GM21825 (cell line): ENCODE results near the gene RNF227.
A peak's percentile ranks its signal among the peaks of the same experiment; 100 is the strongest.

ENCODE experiments used
- ATAC-seq: cut with Tn5 transposase; IDR thresholded peaks from one replicate; pipeline ENCODE4 v1.9.1; 2021; ENCODE audit warnings: mild to moderate bottlenecking, moderate library complexity; ENCODE audit not compliant: unreplicated experiment

The RNF227 gene

DNA sequence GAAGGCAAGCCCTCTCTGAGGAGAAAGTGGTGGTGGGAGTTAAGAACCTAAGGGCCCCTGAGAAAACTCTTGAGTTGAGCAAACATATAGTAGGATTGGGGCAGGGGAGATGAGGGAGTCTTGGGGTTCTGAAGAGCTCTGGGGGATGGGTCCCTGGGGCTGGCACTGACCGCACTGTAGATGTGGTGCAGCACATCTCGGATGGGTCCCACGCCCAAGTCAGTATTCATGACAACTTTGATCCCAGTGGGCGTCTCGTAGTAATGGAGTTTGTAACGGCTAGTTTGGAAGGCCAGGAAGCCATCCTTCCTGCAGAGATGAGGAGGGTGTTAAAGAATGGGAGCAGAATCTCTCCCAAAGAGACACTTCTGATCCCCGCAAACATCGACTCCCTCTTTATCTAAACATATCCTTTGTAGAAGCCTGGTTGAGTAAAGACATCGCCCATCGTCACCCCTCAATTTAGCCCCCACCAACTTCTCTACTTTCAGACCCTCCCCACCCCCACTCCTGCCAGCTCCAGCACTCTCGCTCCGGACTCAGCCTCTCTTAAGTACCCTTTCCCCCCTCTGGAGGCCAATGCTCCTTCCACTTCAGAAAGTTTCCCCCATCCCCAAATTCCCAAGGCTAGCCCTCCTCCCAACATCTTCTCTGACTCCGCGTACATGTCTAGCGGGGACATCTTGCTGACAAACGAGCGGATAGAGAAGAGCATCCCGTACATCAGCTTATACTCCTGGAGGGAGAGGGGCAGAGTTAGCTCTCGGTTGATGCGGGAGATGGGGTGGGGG lies 14.9 kb upstream of the RNF227 start:
- ATAC-seq, result no peak

DNA sequence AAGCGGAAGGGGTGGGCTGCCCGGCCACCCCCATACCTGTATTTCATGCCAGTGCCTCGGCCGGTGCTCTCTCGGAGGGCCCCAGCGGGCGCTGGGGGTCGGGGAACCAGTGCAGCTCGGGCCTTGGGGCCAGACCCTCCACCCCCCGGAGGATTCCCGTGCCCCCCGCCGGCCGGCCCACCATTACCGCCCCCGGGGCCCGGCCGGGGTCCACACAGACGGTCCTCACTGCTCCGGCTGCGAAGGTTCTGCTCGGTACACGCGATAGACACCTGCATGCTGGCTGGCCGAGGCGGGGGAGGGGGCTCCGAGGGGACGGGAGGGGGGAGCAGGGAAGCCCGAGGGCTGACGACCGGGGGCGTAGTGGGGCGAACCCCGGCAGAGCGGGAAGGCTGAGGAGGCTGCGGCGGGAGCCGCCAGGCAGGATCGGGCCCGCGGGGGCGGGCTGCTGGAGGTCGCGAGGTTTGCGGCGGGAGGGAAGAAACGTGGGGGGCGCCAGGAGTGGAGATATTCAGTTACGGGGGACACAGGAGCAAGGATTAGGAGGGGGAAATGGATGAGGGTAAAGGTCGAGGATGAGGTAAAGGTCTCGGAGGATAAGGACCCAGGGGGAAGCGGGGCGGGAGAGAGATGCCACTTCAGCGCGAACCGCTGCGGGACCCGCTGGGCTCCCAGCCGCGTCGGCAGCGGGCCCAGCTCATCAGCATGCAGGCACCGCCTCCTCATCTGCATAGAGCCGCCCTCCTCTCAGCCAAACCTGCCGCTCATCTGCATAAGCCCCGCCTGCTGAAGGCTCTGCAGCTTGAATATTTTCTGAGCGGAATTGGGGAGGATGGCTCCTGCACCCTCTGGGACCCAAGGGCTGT lies 13.3 kb upstream of the RNF227 start, which contains the start of gene KCNAB3:
KCNAB3 (minus strand) TSS at position 699 of the 866 bp plus-strand sequence; CDS start at position 278, 421 bp downstream.
- no peak for ATAC-seq

- ATAC-seq, result no peak
These were observed 11.5 kb upstream of the RNF227 start for GRCh38 chr17:7927596-7927995.

DNA sequence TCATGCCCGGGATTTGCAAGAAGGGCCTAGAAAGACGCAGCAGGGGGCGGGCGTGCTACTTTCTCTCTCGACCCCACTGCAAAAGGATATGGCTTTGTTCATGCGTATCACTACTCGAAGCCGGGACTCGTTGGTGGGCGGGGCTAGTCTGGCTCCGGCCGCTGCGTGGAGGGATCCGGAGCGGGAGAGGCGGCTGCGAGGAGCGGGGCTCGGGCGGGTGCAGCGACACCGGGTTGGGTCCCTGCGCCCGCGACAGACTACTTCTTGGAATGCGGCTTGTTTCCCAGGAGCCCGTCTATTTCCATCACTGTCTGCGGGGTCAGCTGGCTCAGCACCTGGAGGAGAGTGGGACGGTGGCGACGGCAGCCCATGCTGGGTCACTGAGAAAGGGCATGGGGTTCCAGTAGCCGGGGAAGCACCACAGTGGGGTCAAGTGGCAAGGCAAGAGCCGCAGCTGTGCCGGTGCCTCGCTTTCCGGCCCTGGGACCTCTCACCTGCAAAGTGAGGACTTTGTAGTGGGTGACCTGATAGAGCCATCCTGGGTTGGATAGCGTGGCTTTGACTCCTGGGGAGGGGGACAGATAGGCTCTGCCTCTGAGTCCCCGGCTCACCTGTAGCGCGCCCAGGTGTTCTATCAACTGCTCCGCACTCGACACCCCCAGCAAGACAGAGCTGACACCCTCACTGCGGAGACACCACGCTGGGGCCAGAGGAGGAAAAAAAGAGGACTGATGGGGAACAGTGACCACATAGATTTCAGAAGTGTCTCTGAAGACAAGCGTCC lies 6.9 kb upstream of the RNF227 start:
- no peak for ATAC-seq

DNA sequence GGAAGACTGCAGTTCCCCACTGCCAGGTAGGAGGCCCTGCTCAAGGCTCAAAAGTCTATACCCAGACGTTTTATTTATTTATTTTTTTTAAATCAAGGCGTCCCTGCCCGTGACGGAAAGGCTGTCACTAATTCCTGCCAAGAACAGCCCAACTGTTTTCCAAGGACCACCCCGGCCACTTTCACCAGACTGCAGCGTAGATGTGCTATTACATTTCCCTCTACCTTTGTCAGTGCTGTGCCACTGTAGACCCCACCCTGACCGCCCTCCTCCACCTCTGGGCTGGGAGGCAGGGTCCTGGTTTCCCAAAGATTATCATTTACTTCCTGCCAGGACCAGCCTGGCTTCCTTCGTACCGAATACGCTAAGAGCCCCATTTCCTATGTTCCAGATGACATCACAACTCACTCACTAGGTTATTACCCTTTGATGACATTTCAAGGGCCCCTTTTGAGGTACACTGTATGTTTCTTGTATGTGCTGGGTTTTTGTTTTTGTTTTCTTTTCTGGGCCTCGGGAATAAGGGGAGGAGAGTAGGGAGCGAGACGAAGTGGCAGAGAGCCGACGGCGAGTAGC lies 6.3 kb upstream of the RNF227 start:
- no peak for ATAC-seq

DNA sequence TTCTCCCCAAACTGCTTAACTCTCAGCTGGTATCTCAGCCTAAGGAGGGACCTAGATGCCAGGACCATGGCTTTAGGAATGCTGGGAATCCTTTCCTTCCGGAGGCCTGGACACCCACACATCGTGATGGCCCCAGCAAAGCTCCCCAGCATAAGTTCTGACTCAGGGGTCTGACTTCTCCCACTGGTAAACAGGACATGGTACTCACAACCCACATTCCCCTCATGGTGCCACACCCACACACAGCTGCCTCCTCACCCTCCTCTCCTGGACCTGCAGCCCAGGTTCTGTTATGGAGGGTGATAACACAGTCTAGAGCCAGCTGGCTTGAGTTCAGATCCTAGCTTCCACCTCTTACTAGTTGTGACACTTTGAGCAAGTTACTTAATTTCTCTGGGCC lies 719 bp upstream of the RNF227 start:
- no peak for ATAC-seq

DNA sequence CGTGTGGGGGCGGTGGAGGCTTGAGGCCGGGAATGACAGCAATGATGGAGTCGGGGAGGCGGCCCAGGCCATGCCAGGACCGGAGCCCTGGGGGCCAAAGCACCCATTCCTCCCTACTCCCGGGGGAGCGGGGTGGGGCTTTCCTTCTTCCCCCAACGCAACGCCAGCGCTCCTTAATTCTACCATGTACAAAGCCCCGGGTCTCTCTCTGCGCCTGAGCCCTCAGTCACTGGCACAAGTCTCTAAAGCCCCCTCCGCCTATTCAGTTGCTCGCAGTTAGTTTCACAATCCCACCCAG lies 245 bp upstream of the RNF227 start:
- no peak for ATAC-seq

- ATAC-seq, result peak; percentile 19
These were observed 894 bp downstream of the RNF227 start for GRCh38 chr17:7915179-7915610.

DNA sequence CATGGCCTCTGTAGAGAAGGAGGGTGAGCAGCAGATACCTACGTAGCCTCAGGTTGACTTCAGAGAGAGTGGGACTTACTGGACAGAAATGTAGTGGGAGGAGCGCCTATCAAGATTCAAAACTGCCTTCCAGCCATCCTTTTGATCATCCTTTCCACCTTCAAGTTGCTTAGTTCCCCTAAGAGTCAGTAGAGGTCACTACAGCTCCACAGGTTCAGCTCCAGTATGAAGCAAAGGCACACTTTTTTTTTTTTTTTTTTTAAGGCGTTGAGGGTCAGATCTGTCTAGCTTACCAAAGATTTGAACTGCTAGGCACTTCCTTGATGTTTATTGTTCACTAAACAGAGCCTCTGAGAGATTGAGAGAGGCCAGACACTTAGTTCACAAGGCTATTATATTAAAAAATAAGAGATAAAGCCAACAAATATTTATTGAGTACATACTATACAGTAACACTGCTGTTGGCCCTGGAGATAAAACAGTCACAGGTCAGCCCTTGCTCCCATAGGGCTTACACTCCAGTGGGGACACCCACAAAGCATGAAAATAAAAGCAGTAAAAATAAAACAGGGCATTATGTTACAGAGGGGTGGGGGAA lies 3.1 kb downstream of the RNF227 start:
- ATAC-seq, result no peak

- ATAC-seq, result no peak
These were observed 5.0 kb downstream of the RNF227 start for GRCh38 chr17:7911116-7911515.

DNA sequence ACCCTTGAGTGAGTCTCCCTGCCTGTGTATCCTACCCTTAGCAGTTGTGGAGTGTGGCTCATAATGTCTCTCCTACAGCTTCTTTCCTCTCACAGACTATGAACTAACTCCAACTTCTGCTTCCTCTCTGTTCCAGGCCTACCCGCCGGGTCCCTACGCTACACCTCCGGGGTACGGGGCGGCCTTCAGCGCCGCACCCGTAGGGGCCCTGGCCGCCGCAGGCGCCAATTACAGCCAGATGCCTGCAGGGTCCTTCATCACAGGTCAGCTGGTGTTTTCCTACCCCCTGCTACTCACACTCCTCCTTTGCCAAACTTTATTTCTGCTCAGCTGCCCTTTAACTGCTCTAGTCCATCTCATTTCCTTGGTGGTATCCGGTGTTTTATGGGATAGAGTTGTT lies 5.4 kb downstream of the RNF227 start:
- no peak for ATAC-seq

- no peak for ATAC-seq
These were observed 5.8 kb downstream of the RNF227 start for GRCh38 chr17:7910281-7910680.

- no peak for ATAC-seq
These were observed 7.0 kb downstream of the RNF227 start for GRCh38 chr17:7909089-7909488.

DNA sequence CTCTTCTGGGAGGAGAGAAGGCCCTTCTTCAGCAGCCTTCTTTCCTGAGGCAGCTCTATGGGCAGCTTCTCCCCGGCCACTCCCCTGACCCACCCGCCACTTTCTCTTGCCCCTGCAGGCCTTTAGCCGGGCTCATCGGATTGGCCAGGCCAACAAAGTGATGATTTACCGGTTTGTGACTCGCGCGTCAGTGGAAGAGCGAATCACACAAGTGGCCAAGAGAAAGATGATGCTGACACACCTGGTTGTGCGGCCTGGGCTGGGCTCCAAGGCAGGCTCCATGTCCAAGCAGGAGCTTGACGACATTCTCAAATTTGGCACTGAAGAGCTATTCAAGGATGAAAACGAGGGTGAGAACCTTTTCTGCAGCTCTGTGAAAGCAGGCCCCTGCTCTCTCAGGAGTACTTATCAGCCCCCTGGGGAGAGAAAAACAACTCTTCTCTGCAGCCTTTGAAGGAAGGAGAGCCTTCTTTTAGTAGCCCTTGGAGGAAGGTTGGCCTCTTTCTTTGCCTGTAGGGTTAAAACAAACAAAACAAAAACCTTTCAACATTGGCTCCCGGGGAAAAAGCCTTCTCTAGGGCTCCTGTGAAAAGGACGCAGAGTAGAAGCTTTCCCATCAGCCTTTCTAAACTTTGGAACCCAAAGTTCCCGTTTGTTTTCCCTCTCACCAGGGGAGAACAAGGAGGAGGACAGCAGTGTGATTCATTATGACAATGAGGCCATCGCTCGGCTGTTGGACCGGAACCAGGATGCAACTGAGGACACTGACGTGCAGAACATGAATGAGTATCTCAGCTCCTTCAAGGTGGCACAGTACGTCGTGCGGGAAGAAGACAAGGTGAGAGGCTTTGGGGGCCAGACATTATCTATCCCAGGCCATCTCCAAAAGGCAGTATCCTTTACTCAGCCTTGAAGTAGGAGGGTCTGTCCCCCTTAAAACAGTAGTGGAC lies 12.7 kb downstream of the RNF227 start:
- no peak for ATAC-seq

- no peak for ATAC-seq
These were observed 18.3 kb downstream of the RNF227 start for GRCh38 chr17:7897773-7898172.

- no peak for ATAC-seq
These were observed 19.0 kb downstream of the RNF227 start for GRCh38 chr17:7897090-7897489.

- no peak for ATAC-seq
These were observed 21.2 kb downstream of the RNF227 start for GRCh38 chr17:7894866-7895265.

GRCh38 chr17:7894226-7894625 lies 21.9 kb downstream of the RNF227 start:
- no peak for ATAC-seq

DNA sequence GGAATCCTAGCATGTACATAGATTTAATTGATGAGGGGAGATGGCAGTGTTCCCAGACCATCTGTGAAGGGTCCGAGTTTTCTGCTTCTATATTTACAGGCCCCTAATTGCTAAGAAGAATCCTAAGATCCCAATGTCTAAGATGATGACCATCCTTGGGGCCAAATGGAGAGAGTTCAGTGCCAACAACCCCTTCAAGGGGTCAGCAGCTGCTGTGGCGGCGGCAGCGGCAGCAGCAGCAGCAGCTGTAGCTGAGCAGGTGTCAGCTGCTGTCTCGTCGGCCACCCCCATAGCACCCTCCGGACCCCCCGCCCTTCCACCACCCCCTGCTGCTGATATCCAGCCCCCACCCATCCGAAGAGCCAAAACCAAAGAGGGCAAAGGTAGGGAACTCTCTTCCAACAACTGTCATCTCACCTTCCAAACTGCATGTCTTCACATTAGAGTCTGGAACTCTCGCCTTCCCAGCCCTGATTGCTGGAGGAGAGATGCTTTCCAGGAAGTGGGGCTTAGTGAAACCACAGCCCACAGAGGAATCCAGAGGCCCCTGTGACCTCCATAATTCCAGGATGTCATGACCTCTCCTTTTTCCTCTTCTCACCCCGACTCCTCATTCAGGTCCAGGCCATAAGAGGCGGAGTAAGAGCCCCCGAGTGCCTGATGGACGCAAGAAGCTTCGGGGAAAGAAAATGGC lies 22.8 kb downstream of the RNF227 start:
- no peak for ATAC-seq
